Suprapubic skin (tissue), 4 donors: Measurements from ENCODE around the gene RSF1.

Experiments used
- EP300 ChIP-seq: sonication (generic); formaldehyde crosslinking; IDR thresholded peaks from one replicate; pipeline ENCODE4 v1.6.1; 2017; ENCODE audit warnings: antibody characterized with exemption
- POLR2AphosphoS5 ChIP-seq, 3 donors: sonication (generic); formaldehyde crosslinking; IDR thresholded peaks; one replicate each; pipeline ENCODE4 v1.6.1; 2017; ENCODE audit warnings: antibody characterized with exemption in 3 of 3
- TF ChIP-seq, protein P1 (sequence below), 2 donors: fragments of 200-600 bp in 1 of 2; fragments of 450-650 bp in 1 of 2; sonication (generic) in 1 of 2; IDR thresholded peaks; one replicate each; pipeline ENCODE4 v1.5.1; 2016 to 2019; ENCODE audit warnings: antibody characterized with exemption in 2 of 2, mild to moderate bottlenecking in 1 of 2, moderate library complexity in 1 of 2

DNA sequence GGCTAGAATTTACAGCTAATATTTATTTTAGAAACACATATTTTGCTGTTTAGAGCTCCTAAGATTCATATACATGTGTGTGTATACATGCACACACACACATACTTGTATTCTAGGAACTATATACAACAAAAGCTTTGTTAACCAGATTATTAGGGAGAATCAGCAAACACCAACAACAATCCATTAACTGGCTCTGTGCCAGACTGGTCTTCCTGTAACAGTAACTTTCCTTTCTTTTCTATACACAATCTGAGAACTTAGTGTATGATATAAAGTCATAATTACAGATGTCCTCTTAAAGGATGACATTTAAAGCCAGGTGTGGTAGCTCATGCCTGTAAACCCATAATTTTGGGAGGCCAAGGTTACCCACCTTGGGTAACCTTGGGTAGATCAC is 133.4 kb downstream of the RSF1 start:
- TF ChIP-seq, protein P1, sequence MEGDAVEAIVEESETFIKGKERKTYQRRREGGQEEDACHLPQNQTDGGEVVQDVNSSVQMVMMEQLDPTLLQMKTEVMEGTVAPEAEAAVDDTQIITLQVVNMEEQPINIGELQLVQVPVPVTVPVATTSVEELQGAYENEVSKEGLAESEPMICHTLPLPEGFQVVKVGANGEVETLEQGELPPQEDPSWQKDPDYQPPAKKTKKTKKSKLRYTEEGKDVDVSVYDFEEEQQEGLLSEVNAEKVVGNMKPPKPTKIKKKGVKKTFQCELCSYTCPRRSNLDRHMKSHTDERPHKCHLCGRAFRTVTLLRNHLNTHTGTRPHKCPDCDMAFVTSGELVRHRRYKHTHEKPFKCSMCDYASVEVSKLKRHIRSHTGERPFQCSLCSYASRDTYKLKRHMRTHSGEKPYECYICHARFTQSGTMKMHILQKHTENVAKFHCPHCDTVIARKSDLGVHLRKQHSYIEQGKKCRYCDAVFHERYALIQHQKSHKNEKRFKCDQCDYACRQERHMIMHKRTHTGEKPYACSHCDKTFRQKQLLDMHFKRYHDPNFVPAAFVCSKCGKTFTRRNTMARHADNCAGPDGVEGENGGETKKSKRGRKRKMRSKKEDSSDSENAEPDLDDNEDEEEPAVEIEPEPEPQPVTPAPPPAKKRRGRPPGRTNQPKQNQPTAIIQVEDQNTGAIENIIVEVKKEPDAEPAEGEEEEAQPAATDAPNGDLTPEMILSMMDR (IDR thresholded peaks at IDR 0.05), result no peak
- TF ChIP-seq POLR2AphosphoS5 (IDR thresholded peaks at IDR 0.05), result no peak
- no peak for TF ChIP-seq EP300
